ENCODE data around the gene VPS9D1.
A peak's percentile ranks its signal among the peaks of the same experiment; 100 is the strongest.
"Not testable (repeated sequence)": the region's sequence is repeated elsewhere in the genome, so short reads cannot be mapped to it uniquely, and the experiment has no call there.

VPS9D1 gene

GRCh38 chr16:89664238-89664637, 56.5 kb downstream of the VPS9D1 start:
- H3K4me3 ChIP-seq (ENCODE audit: insufficient read depth, low read depth, low read length); H3K27ac ChIP-seq (ENCODE audit: insufficient read depth, low read depth, low read length, poor library complexity, severe bottlenecking); H3K9me3 ChIP-seq (ENCODE audit: control insufficient read depth, low read length); H3K27me3 ChIP-seq (ENCODE audit: control insufficient read depth, insufficient read depth, low read length, poor library complexity, severe bottlenecking); H3K4me1 ChIP-seq (ENCODE audit: control insufficient read depth, insufficient read depth, low read length): not testable (repeated sequence)
- H3K36me3 ChIP-seq (ENCODE audit: control insufficient read depth, insufficient read depth, low read length) = peaks cover 49% of the 10 kb centered on the region
- WGBS, 2 experiments = 97 to 98% methylated on average over 10 of the region's 11 CpGs

- H3K9me3 ChIP-seq (ENCODE audit: control insufficient read depth, low read length) = no peaks in the 10 kb centered on the region
Measured at GRCh38 chr16:89661215-89661614, 59.5 kb downstream of the VPS9D1 start.

GRCh38 chr16:89660146-89660545, 60.6 kb downstream of the VPS9D1 start:
- no peaks in the 10 kb centered on the region for H3K27me3 ChIP-seq (ENCODE audit: control insufficient read depth, insufficient read depth, low read length, poor library complexity, severe bottlenecking)
- H3K27ac ChIP-seq (ENCODE audit: insufficient read depth, low read depth, low read length, poor library complexity, severe bottlenecking) = no peak overlapping the region
- peaks cover 5% of the 10 kb centered on the region for H3K4me1 ChIP-seq (ENCODE audit: control insufficient read depth, insufficient read depth, low read length)
- H3K36me3 ChIP-seq (ENCODE audit: control insufficient read depth, insufficient read depth, low read length) = peaks cover 41% of the 10 kb centered on the region
- H3K4me3 ChIP-seq (ENCODE audit: insufficient read depth, low read depth, low read length) = no peak overlapping the region
- no peaks in the 10 kb centered on the region for H3K9me3 ChIP-seq (ENCODE audit: control insufficient read depth, low read length)
- WGBS, 2 experiments = 95 to 96% methylated on average over 7 of the region's 7 CpGs

More at GRCh38 chr16:89661215-89661614, 59.5 kb downstream of the VPS9D1 start:
- Histone ChIP-seq H3K4me1 (ENCODE audit: control insufficient read depth, insufficient read depth, low read length) (peaks cover 5% of the 10 kb centered on the region), H3K27me3 (ENCODE audit: control insufficient read depth, insufficient read depth, low read length, poor library complexity, severe bottlenecking) (no peaks in the 10 kb centered on the region), H3K4me3 (ENCODE audit: insufficient read depth, low read depth, low read length) (no peak overlapping the region), H3K27ac (ENCODE audit: insufficient read depth, low read depth, low read length, poor library complexity, severe bottlenecking) (no peak overlapping the region), H3K36me3 (ENCODE audit: control insufficient read depth, insufficient read depth, low read length) (peaks cover 46% of the 10 kb centered on the region)
- 96 to 98% methylated on average over 9 of the region's 9 CpGs for WGBS, 2 experiments

- 24 to 26% methylated on average over 27 of the region's 27 CpGs for WGBS, 2 experiments
Measured at GRCh38 chr16:89658221-89658879, 62.3 kb downstream of the VPS9D1 start.

GRCh38 chr16:89657442-89658220, 63.1 kb downstream of the VPS9D1 start, which contains the start of the genes CHMP1A and SPATA33:
Gene CHMP1A, minus strand, starts transcription at chr16:89657708. Its CDS starts 120 bp downstream, at chr16:89657588.
Gene SPATA33, plus strand, starts transcription at chr16:89657836. Its CDS starts 76 bp downstream, at chr16:89657912.
- Histone ChIP-seq H3K9me3 (ENCODE audit: control insufficient read depth, low read length) (no peaks in the 10 kb centered on the region), H3K36me3 (ENCODE audit: control insufficient read depth, insufficient read depth, low read length) (peaks cover 26% of the 10 kb centered on the region), H3K4me1 (ENCODE audit: control insufficient read depth, insufficient read depth, low read length) (peaks cover 5% of the 10 kb centered on the region), H3K27ac (ENCODE audit: insufficient read depth, low read depth, low read length, poor library complexity, severe bottlenecking) (peak within 1 kb of the TSS; percentile 66), H3K27me3 (ENCODE audit: control insufficient read depth, insufficient read depth, low read length, poor library complexity, severe bottlenecking) (no peaks in the 10 kb centered on the region), H3K4me3 (ENCODE audit: insufficient read depth, low read depth, low read length) (peak within 1 kb of the TSS; percentile 95)
- 0% methylated on average over 99 of the region's 99 CpGs for WGBS, 2 experiments

More at GRCh38 chr16:89658221-89658879, 62.3 kb downstream of the VPS9D1 start:
- Histone ChIP-seq H3K27me3 (ENCODE audit: control insufficient read depth, insufficient read depth, low read length, poor library complexity, severe bottlenecking) (no peaks in the 10 kb centered on the region), H3K9me3 (ENCODE audit: control insufficient read depth, low read length) (no peaks in the 10 kb centered on the region), H3K27ac (ENCODE audit: insufficient read depth, low read depth, low read length, poor library complexity, severe bottlenecking) (no peak overlapping the region), H3K36me3 (ENCODE audit: control insufficient read depth, insufficient read depth, low read length) (peaks cover 29% of the 10 kb centered on the region), H3K4me1 (ENCODE audit: control insufficient read depth, insufficient read depth, low read length) (peaks cover 5% of the 10 kb centered on the region), H3K4me3 (ENCODE audit: insufficient read depth, low read depth, low read length) (peak overlapping the region; percentile 95)

Measured in ectodermal cell (in vitro differentiated cells).